Hematopoietic multipotent progenitor cell treated with erythropoietin and hydrocortisone succinate and interleukin-3 and kit ligand, for 4 days (in vitro differentiated cells): ENCODE results near the gene DUSP12.

Experiments
- DNase-seq: peaks from one replicate; pipeline ENCODE4 v3.0.0-alpha.2; 2015

The DUSP12 gene

GRCh38 chr1:161771161-161771560 is 21.6 kb downstream of the DUSP12 start:
- no peak for DNase-seq

GRCh38 chr1:161771973-161772372 is 22.4 kb downstream of the DUSP12 start:
- DNase-seq = no peak

- peak; percentile 62 for DNase-seq
Measured at GRCh38 chr1:161772397-161772796, 22.8 kb downstream of the DUSP12 start.

- no peak for DNase-seq
Measured at GRCh38 chr1:161773791-161774190, 24.2 kb downstream of the DUSP12 start.

GRCh38 chr1:161777261-161777660 is 27.7 kb downstream of the DUSP12 start:
- DNase-seq = no peak

GRCh38 chr1:161778522-161778921 is 28.9 kb downstream of the DUSP12 start:
- DNase-seq = no peak

- no peak for DNase-seq
Measured at GRCh38 chr1:161779393-161779792, 29.8 kb downstream of the DUSP12 start.

- DNase-seq = no peak
Measured at GRCh38 chr1:161781995-161782394, 32.4 kb downstream of the DUSP12 start.

GRCh38 chr1:161782886-161783285 is 33.3 kb downstream of the DUSP12 start:
- no peak for DNase-seq

GRCh38 chr1:161784968-161785367 is 35.4 kb downstream of the DUSP12 start:
- DNase-seq = no peak

GRCh38 chr1:161787355-161787754 is 37.8 kb downstream of the DUSP12 start:
- no peak for DNase-seq

- DNase-seq = no peak
Measured at GRCh38 chr1:161790587-161791317, 41.2 kb downstream of the DUSP12 start.

GRCh38 chr1:161791904-161792655 is 42.5 kb downstream of the DUSP12 start:
- no peak for DNase-seq

GRCh38 chr1:161792740-161793139 is 43.2 kb downstream of the DUSP12 start:
- DNase-seq = peak; percentile 83

GRCh38 chr1:161799792-161800191 is 50.2 kb downstream of the DUSP12 start:
- no peak for DNase-seq

- no peak for DNase-seq
Measured at GRCh38 chr1:161801955-161802354, 52.4 kb downstream of the DUSP12 start.

- DNase-seq = no peak
Measured at GRCh38 chr1:161803181-161803580, 53.6 kb downstream of the DUSP12 start.

- no peak for DNase-seq
Measured at GRCh38 chr1:161805399-161806197, 56.0 kb downstream of the DUSP12 start.
